ENCODE results near the gene MRPS34. TPM values are rescaled to one million over a fixed set of nuclear protein-coding genes. Genes with fewer than 3 reads are reported as not detected.
"Not testable (repeated sequence)": the region's sequence is repeated elsewhere in the genome, so short reads cannot be mapped to it uniquely, and the experiment has no call there.

The MRPS34 gene
- total RNA-seq, 1 donor from 2014 or later, result 58.0 TPM

DNA sequence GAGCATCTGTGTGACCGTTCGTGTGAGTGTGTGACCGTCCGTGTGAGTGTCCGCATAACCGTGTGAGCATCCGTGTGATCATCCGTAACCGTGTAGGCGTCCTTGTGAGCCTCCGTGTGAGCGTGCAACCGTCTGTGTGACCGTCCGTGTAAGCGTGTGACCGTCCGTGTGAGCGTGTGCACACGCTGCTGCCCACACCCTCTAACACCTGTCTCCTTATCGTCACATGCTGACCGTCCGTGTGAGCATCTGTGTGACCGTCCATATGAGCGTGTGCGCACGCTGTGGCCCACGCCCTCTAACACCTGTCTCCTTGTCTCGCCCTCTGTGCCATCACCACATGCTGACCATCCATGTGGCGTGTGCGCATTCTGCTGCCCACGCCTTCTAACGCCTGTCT, 32.7 kb downstream of the MRPS34 start:
- intact Hi-C loops (cut with DNase I), result no loop called here
- ATAC-seq, result no peak

GRCh38 chr16:1734816-1735215, 38.1 kb downstream of the MRPS34 start:
- ATAC-seq (peak in 1 of 2 donors; percentile 47), DNase-seq (no peak)
- intact Hi-C loops (cut with DNase I), result no loop called here

More for the DNA sequence above, 32.7 kb downstream of the MRPS34 start:
- H3K36me3 ChIP-seq, result peaks cover 42% of the 10 kb centered on the region
- H3K27me3 ChIP-seq (ENCODE audit: low read depth), result no peaks in the 10 kb centered on the region
- no peak overlapping the region for H3K27ac ChIP-seq
- no peak for TF ChIP-seq CTCF (IDR thresholded peaks at IDR 0.05)
- H3K4me3 ChIP-seq, result no peak overlapping the region
- no peaks in the 10 kb centered on the region for H3K4me1 ChIP-seq
- no peaks in the 10 kb centered on the region for H3K9me3 ChIP-seq
- DNase-seq, result no peak

DNA sequence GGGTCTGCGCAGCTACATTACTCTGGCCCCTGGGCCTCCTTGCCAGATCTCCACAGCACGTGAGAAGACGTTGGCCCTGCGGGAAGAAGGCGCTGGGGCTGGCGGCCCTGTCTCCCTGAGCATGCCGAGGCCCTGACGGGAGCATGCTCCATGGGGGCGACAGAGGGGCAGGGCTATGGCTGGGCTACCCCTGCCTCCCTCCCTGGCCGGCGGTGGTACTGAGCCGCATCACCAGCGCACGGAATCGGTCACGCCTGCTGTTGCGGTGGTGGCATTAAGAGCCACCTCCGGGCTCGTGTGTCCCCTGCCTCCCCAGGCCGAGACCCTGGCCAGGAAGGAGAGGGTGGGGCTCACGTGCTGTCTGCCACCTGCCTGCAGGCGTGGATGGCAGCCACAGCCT, 38.8 kb downstream of the MRPS34 start:
- DNase-seq (no peak), ATAC-seq (peak; percentile 10 to 23)
- intact Hi-C loops (cut with DNase I), result no loop called here
- peaks cover 57% of the 10 kb centered on the region for H3K36me3 ChIP-seq
- no peaks in the 10 kb centered on the region for H3K4me1 ChIP-seq
- no peak overlapping the region for H3K27ac ChIP-seq
- no peaks in the 10 kb centered on the region for H3K9me3 ChIP-seq
- no peak for TF ChIP-seq CTCF (IDR thresholded peaks at IDR 0.05)
- H3K4me3 ChIP-seq, result no peak overlapping the region
- no peaks in the 10 kb centered on the region for H3K27me3 ChIP-seq (ENCODE audit: low read depth)

More at GRCh38 chr16:1734816-1735215, 38.1 kb downstream of the MRPS34 start:
- no peak for TF ChIP-seq CTCF (IDR thresholded peaks at IDR 0.05)
- Histone ChIP-seq H3K36me3 (peaks cover 50% of the 10 kb centered on the region), H3K4me1 (no peaks in the 10 kb centered on the region), H3K9me3 (no peaks in the 10 kb centered on the region), H3K27me3 (ENCODE audit: low read depth) (no peaks in the 10 kb centered on the region), H3K27ac (no peak overlapping the region), H3K4me3 (no peak overlapping the region)

GRCh38 chr16:1732551-1732987, 40.4 kb downstream of the MRPS34 start:
- H3K27me3 ChIP-seq (ENCODE audit: low read depth); ATAC-seq; H3K4me3 ChIP-seq; H3K4me1 ChIP-seq; H3K9me3 ChIP-seq; H3K27ac ChIP-seq; DNase-seq; intact Hi-C loops (cut with DNase I): not testable (repeated sequence)
- peaks cover 70% of the 10 kb centered on the region for H3K36me3 ChIP-seq

DNA sequence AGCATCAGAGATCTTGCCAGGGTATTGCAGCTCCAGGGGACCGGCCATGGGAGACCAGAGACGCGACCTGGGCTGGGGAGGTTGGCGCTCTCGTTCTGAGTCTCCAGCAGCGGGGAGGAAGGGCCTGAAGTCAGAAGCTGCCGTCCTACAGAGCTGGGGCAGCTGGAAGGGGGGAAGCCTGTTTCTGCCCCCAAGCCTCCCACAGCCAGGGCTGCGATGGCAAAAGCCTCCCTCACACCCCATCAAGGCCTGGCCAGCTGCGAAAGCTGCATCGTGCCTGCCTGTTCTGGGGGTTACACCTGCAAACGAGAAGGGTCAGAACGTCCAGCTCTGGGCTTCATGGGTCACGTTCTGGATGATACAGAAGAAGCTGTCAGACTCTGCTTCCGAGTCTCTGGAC, 40.9 kb downstream of the MRPS34 start:
- TF ChIP-seq CTCF (IDR thresholded peaks at IDR 0.05), result no peak
- Histone ChIP-seq H3K9me3 (no peaks in the 10 kb centered on the region), H3K27ac (no peak overlapping the region), H3K36me3 (peaks cover 70% of the 10 kb centered on the region), H3K4me1 (no peaks in the 10 kb centered on the region), H3K27me3 (ENCODE audit: low read depth) (no peaks in the 10 kb centered on the region), H3K4me3 (no peak overlapping the region)
- intact Hi-C loops (cut with DNase I), result no loop called here
- DNase-seq (no peak), ATAC-seq (no peak)

DNA sequence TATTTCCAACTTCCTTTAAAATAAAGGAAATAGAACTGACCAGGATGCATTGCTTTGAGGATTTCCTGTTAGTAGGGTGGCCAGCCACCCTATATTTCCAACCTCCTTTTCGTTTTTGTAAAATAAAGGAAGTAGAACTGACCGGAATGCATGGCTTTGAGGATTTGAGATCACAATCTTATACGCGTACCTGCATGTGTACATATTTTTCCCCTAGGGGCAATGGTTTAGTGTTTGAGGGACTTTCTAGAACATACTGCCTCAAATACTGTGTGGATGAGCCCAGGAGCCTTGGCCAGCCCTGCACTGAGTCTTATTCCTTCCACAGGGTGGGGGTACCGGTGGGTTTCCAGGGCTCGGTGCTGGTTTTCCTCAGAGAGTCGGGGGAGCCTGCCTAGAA, 41.3 kb downstream of the MRPS34 start:
- Histone ChIP-seq H3K36me3 (peaks cover 73% of the 10 kb centered on the region), H3K27me3 (ENCODE audit: low read depth) (no peaks in the 10 kb centered on the region), H3K4me1 (no peaks in the 10 kb centered on the region), H3K9me3 (no peaks in the 10 kb centered on the region), H3K4me3 (no peak overlapping the region), H3K27ac (no peak overlapping the region)
- no peak for TF ChIP-seq CTCF (IDR thresholded peaks at IDR 0.05)
- DNase-seq, result no peak
- ATAC-seq, result no peak
- intact Hi-C loops (cut with DNase I), result no loop called here
